Activated CD8-positive, alpha-beta memory T cell treated with anti-CD3 and anti-CD28 coated beads for 1 hour (primary cell): ENCODE results near the gene PAOX.
A peak's percentile ranks its signal among the peaks of the same experiment; 100 is the strongest.
"Not testable (repeated sequence)": the region's sequence is repeated elsewhere in the genome, so short reads cannot be mapped to it uniquely, and the experiment has no call there.

Experiments used
- DNase-seq, 2 donors: peaks; one replicate each; pipeline ENCODE4 v3.0.0-alpha.2; 2020; ENCODE audit warnings: low read depth in 1 of 2; ENCODE audit errors: extremely low read depth in 1 of 2

The PAOX gene

GRCh38 chr10:133362846-133363245, 16.2 kb upstream of the PAOX start:
- no peak for DNase-seq

GRCh38 chr10:133364645-133365431, 14.2 kb upstream of the PAOX start:
- DNase-seq, result no peak

GRCh38 chr10:133365461-133366129, 13.5 kb upstream of the PAOX start:
- DNase-seq, result no peak

GRCh38 chr10:133366130-133366478, 13.0 kb upstream of the PAOX start:
- DNase-seq, result no peak

GRCh38 chr10:133366751-133367150, 12.3 kb upstream of the PAOX start:
- no peak for DNase-seq

- not testable (repeated sequence) for DNase-seq
Observed at GRCh38 chr10:133367461-133367860, 11.6 kb upstream of the PAOX start.

- no peak for DNase-seq
Observed at GRCh38 chr10:133368153-133368552, 10.9 kb upstream of the PAOX start.

- DNase-seq, result no peak
Observed at GRCh38 chr10:133370030-133370786, 8.9 kb upstream of the PAOX start.

- no peak for DNase-seq
Observed at GRCh38 chr10:133372507-133372906, 6.6 kb upstream of the PAOX start.

- peak; percentile 63 to 87 for DNase-seq
Observed at GRCh38 chr10:133373174-133374090, 5.6 kb upstream of the PAOX start, which contains the start of gene ECHS1. Gene ECHS1, minus strand, starts transcription at chr10:133373354. Its CDS starts 21 bp downstream, at chr10:133373333.

GRCh38 chr10:133375357-133376115, 3.5 kb upstream of the PAOX start:
- no peak for DNase-seq

GRCh38 chr10:133376183-133376582, 2.9 kb upstream of the PAOX start:
- DNase-seq, result not testable (repeated sequence)

- no peak for DNase-seq
Observed at GRCh38 chr10:133377025-133377817, 1.8 kb upstream of the PAOX start.

GRCh38 chr10:133377818-133378250, 1.2 kb upstream of the PAOX start:
- no peak for DNase-seq

- no peak for DNase-seq
Observed at GRCh38 chr10:133378251-133379096, 588 bp upstream of the PAOX start.

GRCh38 chr10:133379801-133380666, 972 bp downstream of the PAOX start:
- DNase-seq, result no peak

GRCh38 chr10:133381036-133381435, 2.0 kb downstream of the PAOX start:
- DNase-seq, result no peak
